Body of pancreas (tissue), 4 donors: ENCODE data around the gene IFT88. TPM values are rescaled to one million over a fixed set of nuclear protein-coding genes. Genes with fewer than 3 reads are reported as not detected.

Experiments used
- ATAC-seq: fragments of 150-250 bp; one replicate; pipeline ENCODE4 v1.9.1; 2016
- DNase-seq, 4 donors: peaks; one replicate each; pipeline ENCODE4 v3.0.0-alpha.2; 2019
- H3K27ac ChIP-seq, 4 donors: fragments of 200-600 bp; sonication (generic); 1 replicate in 3 of 4; 2 replicates in 1 of 4; pipeline versions ENCODE4 v1.5.1 to v1.6.1; 2016 to 2019; ENCODE audit warnings: mild to moderate bottlenecking in 1 of 4, mixed read lengths in 1 of 4, moderate library complexity in 1 of 4
- H3K27me3 ChIP-seq, 2 donors: fragments of 200-600 bp; sonication (generic); one replicate each; pipeline ENCODE4 v1.6.0; 2016; ENCODE audit warnings: mild to moderate bottlenecking in 1 of 2
- H3K36me3 ChIP-seq, 2 donors: fragments of 200-600 bp; sonication (generic); replicated peaks in 1 of 2; 2 replicates each; pipeline ENCODE4 v1.5.1; 2016; ENCODE audit warnings: low read depth in 2 of 2; ENCODE audit not compliant: insufficient read depth in 1 of 2
- H3K4me1 ChIP-seq: fragments of 200-600 bp; sonication (generic); one replicate; pipeline ENCODE4 v1.6.0; 2016
- H3K4me3 ChIP-seq, 2 donors: fragments of 200-600 bp; sonication (generic); 1 replicate in 1 of 2; 2 replicates in 1 of 2; pipeline ENCODE4 v1.5.1; 2016 to 2019
- H3K9me3 ChIP-seq, 3 donors: fragments of 200-600 bp; sonication (generic); 1 replicate in 2 of 3; 2 replicates in 1 of 3; pipeline ENCODE4 v1.5.1; 2016
- POLR2A ChIP-seq, 3 donors: fragments of 450-650 bp; IDR thresholded peaks; one replicate each; pipeline ENCODE4 v1.6.1; 2016; ENCODE audit warnings: antibody characterized with exemption in 3 of 3, mild to moderate bottlenecking in 2 of 3
- WGBS, 2 donors: methylation state at CpG; one replicate each; pipeline ENCODE4 v1.1.5; 2017; 5-methylcytosine and 5-hydroxymethylcytosine counted together
- intact Hi-C: fragments of 100-400 bp; cut with DNase I; formaldehyde crosslinking; loops from one replicate; pipeline ENCODE4 v1.15.1; 2023
- small RNA-seq: library from RNA; depleted of rRNA; stranded (forward); fragments of <200 nt; gene quantifications from one replicate; pipeline ENCODE3, GENCODE V24; 2016
- total RNA-seq, 2 donors: library from RNA; depleted of rRNA; stranded (reverse); fragments of >200 nt; gene quantifications; one replicate each; pipeline ENCODE4 v1.1.0, GENCODE V29; 2016
- TF ChIP-seq, protein P1 (sequence below), 7 experiments: fragments of 450-650 bp in 4 of 7; fragments of 200-600 bp in 3 of 7; sonication (generic) in 3 of 7; IDR thresholded peaks; one replicate each; pipeline ENCODE4 v1.5.1; 2016 to 2019; ENCODE audit warnings: antibody characterized with exemption in 7 of 7

IFT88 gene
- total RNA-seq, 2 donors from 2014 or later = 9.6 to 16.5 TPM

DNA sequence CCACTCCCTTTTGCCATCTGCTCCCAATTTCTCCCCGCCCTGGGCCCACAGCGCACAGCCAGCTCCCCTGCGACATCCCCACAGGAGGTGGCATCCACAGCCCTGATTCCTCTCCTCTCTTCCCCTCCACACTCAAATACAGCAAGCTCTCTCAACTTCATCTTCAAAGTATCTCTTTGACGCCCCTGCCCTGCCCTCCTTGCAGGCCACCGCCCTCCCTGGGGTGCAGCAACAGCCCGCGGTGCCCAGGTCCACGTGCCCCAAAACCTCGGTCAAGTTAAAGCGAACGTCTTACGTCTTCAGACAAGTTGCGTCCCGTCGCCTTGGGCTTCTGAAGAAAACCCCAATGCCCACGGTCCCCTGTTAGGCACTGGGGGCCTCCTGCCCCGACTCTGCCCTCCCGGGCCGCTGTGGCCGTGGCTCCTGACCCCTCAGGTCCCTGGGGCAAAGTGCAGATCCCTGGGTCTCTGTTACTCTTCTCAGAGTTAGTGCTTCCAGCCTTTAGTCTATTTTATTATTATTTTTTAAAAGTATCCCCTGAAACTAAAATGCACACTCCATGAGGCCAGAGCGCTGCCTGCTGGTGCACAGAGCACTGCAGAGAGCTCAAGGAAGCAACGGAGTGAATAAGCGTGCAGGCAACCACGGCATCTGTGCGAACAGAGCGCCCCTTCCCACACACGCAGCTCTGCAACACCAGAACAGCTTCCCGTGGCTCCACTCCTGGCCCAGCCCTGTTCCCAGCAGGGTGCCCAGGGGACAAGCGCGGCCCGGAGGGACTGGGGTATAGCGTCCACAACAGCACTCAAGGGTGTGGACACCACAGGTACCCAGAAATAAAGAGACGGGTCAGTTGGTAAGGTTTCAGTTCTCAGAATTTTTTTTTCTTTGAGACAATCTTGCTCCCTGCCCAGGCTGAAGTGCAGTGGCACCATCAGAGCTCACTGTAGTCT, 163.0 kb downstream of the IFT88 start:
- no peaks in the 10 kb centered on the region for H3K27me3 ChIP-seq
- H3K36me3 ChIP-seq = no peaks in the 10 kb centered on the region
- H3K4me3 ChIP-seq = no peak overlapping the region
- no peak for ATAC-seq
- no peak overlapping the region for H3K27ac ChIP-seq
- DNase-seq = no peak
- 90 to 94% methylated on average over 33 of the region's 33 CpGs for WGBS, 2 donors
- no peaks in the 10 kb centered on the region for H3K9me3 ChIP-seq
- no peaks in the 10 kb centered on the region for H3K4me1 ChIP-seq
- intact Hi-C loops = no loop called here
- TF ChIP-seq POLR2A (IDR thresholded peaks at IDR 0.05) = no peak
- TF ChIP-seq, protein P1, sequence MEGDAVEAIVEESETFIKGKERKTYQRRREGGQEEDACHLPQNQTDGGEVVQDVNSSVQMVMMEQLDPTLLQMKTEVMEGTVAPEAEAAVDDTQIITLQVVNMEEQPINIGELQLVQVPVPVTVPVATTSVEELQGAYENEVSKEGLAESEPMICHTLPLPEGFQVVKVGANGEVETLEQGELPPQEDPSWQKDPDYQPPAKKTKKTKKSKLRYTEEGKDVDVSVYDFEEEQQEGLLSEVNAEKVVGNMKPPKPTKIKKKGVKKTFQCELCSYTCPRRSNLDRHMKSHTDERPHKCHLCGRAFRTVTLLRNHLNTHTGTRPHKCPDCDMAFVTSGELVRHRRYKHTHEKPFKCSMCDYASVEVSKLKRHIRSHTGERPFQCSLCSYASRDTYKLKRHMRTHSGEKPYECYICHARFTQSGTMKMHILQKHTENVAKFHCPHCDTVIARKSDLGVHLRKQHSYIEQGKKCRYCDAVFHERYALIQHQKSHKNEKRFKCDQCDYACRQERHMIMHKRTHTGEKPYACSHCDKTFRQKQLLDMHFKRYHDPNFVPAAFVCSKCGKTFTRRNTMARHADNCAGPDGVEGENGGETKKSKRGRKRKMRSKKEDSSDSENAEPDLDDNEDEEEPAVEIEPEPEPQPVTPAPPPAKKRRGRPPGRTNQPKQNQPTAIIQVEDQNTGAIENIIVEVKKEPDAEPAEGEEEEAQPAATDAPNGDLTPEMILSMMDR (IDR thresholded peaks at IDR 0.05) = no peak

DNA sequence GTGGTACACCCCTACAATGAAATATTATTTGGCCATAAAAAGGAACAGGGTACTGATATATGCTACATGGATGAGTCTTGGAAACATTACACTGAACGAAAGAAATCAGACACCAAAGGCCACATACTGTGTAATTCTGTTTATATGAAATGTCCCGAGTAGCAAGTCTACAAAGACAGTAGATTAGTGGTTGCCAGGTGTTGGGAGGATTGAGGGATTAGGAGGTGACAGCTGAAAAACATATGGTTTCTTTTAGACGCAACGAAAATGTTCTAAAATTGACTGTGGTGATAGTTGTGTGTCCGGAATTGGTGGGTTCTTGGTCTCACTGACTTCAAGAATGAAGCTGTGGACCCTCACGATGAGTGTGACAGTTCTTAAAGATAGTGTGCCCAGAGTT, 171.7 kb downstream of the IFT88 start:
- intact Hi-C loops = no loop called here
- H3K4me1 ChIP-seq = no peaks in the 10 kb centered on the region
- 88 to 90% methylated on average over 6 of the region's 6 CpGs for WGBS, 2 donors
- H3K36me3 ChIP-seq = no peaks in the 10 kb centered on the region
- no peak overlapping the region for H3K27ac ChIP-seq
- H3K27me3 ChIP-seq = no peaks in the 10 kb centered on the region
- ATAC-seq = no peak
- DNase-seq = no peak
- H3K4me3 ChIP-seq = no peak overlapping the region
- no peaks in the 10 kb centered on the region for H3K9me3 ChIP-seq
- TF ChIP-seq, protein P1 (IDR thresholded peaks at IDR 0.05) = no peak
- TF ChIP-seq POLR2A (IDR thresholded peaks at IDR 0.05) = no peak

DNA sequence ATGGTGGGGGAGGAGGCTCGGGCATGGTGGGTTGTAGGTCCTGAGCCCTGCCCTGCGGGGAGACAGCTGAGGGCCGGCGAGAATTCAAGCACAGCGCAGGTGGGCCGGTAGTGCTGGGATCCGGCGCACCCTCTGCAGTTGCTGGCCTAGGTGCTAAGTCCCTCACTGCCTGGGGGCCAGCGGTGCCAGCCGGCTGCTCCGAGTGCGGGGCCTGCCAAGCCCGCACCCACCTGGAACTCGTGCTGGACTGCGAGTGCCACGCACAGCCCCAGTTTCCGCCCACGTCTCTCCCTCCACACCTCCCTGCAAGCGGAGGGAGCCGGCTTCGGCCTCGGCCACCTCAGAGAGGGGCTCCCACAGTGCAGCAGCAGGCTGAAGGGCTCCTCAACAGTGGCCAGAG, 173.1 kb downstream of the IFT88 start:
- DNase-seq (no peak), ATAC-seq (no peak)
- intact Hi-C loops = no loop called here
- Histone ChIP-seq H3K27me3 (no peaks in the 10 kb centered on the region), H3K36me3 (no peaks in the 10 kb centered on the region), H3K9me3 (no peaks in the 10 kb centered on the region), H3K27ac (no peak overlapping the region), H3K4me3 (no peak overlapping the region), H3K4me1 (no peaks in the 10 kb centered on the region)
- 97% methylated on average over 15 of the region's 22 CpGs; no CpG with 5 or more reads in 1 of the 2 donors for WGBS, 2 donors
- TF ChIP-seq POLR2A (IDR thresholded peaks at IDR 0.05) = no peak
- TF ChIP-seq, protein P1 (IDR thresholded peaks at IDR 0.05) = no peak

Small RNA genes within 50 kb of the gene (small RNA-seq; reads per million reads assigned to genes)
- 0.14 reads per million for gene RNU2-7P

Other genes with a start within 250 kb of the IFT88 start
- 10 to 100 TPM; 14.5 to 32.2 TPM for gene CRYL1, start 41.3 kb upstream of the IFT88 start, total RNA-seq
- under 1 TPM; 0.66 to 0.78 TPM for gene IL17D, start 136.5 kb downstream of the IFT88 start, total RNA-seq
- 1 to 10 TPM; 3.3 to 7.0 TPM for gene EEF1AKMT1, start 206.8 kb downstream of the IFT88 start, total RNA-seq